ENCODE measurements around the gene INSC. TPM values are rescaled to one million over a fixed set of nuclear protein-coding genes. Genes with fewer than 3 reads are reported as not detected.

The INSC gene
- total and polyA plus RNA-seq, 2 of the 8 experiments (the other 6 are each of a cell fraction or from before 2014, with no cell fraction given) = 0.58 to 0.59 TPM

DNA sequence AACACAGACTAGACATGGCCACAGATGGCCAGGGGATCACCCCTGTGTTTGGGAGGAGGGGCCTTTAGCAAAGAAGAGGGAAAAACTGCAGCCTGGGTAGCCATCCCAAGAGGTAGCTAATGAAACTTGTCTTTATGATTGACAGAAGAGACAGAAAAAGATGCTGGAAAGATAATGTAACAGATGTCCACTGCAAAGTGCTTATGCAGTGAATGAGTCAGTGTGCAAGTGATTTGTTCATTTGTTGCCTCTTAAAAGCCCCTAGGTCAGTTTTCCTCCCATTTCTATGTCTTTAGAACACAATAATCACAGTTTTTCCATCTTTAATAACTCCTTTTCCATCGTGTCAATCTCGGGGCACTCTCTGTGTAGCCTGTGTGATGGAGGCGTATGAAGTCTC is 57.2 kb downstream of the INSC start:
- no peak overlapping the region for H3K14ac ChIP-seq (ENCODE audit: insufficient read length)
- CTCF ChIA-PET (ENCODE audit: partially characterized antibody) = interaction anchor here (1.3 to 1.8 kb wide), 2 partner anchors 23 to 71 kb away, joined by 3 read pairs; no protein-coding TSS in a partner anchor
- no peaks in the 10 kb centered on the region for H3K36me3 ChIP-seq (ENCODE audit: control insufficient read depth in 2 of 4, insufficient read depth in 4 of 4, low read length in 3 of 4)
- H3K79me1 ChIP-seq (ENCODE audit: low read depth, low read length) = no peaks in the 10 kb centered on the region
- H2BK12ac ChIP-seq (ENCODE audit: low read depth, low read length) = no peak overlapping the region
- H2AK5ac ChIP-seq (ENCODE audit: low read depth, low read length) = no peak overlapping the region
- no peak overlapping the region for H3K9ac ChIP-seq (replicated peaks in 1 of 4; ENCODE audit: extremely low read depth in 1 of 4, low read depth in 3 of 4, low read length in 3 of 4)
- no peak for DNase-seq (ENCODE audit: low read depth in 1 of 2, low spot score in 2 of 2)
- H3K56ac ChIP-seq (replicated peaks; ENCODE audit: insufficient read length, low read depth, low read length) = no peak overlapping the region
- no peaks in the 10 kb centered on the region for H4K20me1 ChIP-seq (replicated peaks in 1 of 2; ENCODE audit: control insufficient read depth in 1 of 2, insufficient read depth in 2 of 2, low read length in 2 of 2)
- H3K9me3 ChIP-seq (ENCODE audit: insufficient read depth in 2 of 2, low read depth in 1 of 2, low read length in 1 of 2) = no peaks in the 10 kb centered on the region
- H3K79me2 ChIP-seq (ENCODE audit: control insufficient read depth in 1 of 2, insufficient read depth in 2 of 2, low read length in 2 of 2) = no peaks in the 10 kb centered on the region
- H2BK120ac ChIP-seq (replicated peaks; ENCODE audit: low read depth, low read length) = no peak overlapping the region
- no peak overlapping the region for H4K5ac ChIP-seq (ENCODE audit: insufficient read length, low read depth, low read length)
- H3K18ac ChIP-seq (ENCODE audit: extremely low read depth, low read length) = no peak overlapping the region
- no peak overlapping the region for H2BK20ac ChIP-seq (ENCODE audit: low read length)
- POLR2A ChIA-PET (ENCODE audit: partially characterized antibody) = no interaction called here
- FAIRE-seq = no peak
- no peaks in the 10 kb centered on the region for H3K23me2 ChIP-seq (ENCODE audit: low read depth, low read length)
- H3K27me3 ChIP-seq (replicated peaks in 1 of 4; ENCODE audit: control insufficient read depth in 3 of 4, extremely low read depth in 1 of 4, insufficient read depth in 3 of 4, low read length in 3 of 4) = no peaks in the 10 kb centered on the region
- no peak overlapping the region for H2AFZ ChIP-seq (ENCODE audit: low read length)
- H4K8ac ChIP-seq (ENCODE audit: extremely low read depth, insufficient read depth, low read length) = no peak overlapping the region
- H2BK15ac ChIP-seq (ENCODE audit: low read length) = no peak overlapping the region
- no peak overlapping the region for H3K4ac ChIP-seq (replicated peaks; ENCODE audit: insufficient read length, low read depth, low read length)
- H3K23ac ChIP-seq (ENCODE audit: insufficient read length) = no peak overlapping the region
- no peak overlapping the region for H3K27ac ChIP-seq (ENCODE audit: low read depth, low read length)
- no peaks in the 10 kb centered on the region for H3K4me1 ChIP-seq (replicated peaks in 1 of 4; ENCODE audit: control insufficient read depth in 3 of 4, insufficient read depth in 4 of 4, low read length in 3 of 4)
- H2BK5ac ChIP-seq (ENCODE audit: low read depth, low read length) = no peak overlapping the region
- no peak overlapping the region for H4K91ac ChIP-seq (replicated peaks; ENCODE audit: insufficient read length, low read length)
- 100% methylated on average over 3 of the region's 3 CpGs; no CpG with 5 or more reads in 1 of the 2 experiments for WGBS, 2 experiments (ENCODE audit: extremely low coverage in 1 of 2, insufficient coverage in 1 of 2, insufficient read length in 1 of 2, insufficient replicate concordance in 2 of 2, low coverage in 1 of 2, low lambda C conversion rate in 2 of 2, missing lambda C conversion rate in 1 of 2)
- TF ChIP-seq TBP (IDR thresholded peaks at IDR 0.05; ENCODE audit: low read depth, low read length) (no peak), EP300 (IDR thresholded peaks at IDR 0.05; ENCODE audit: borderline replicate concordance in 1 of 2, low read depth in 2 of 2, low read length in 2 of 2) (no peak), FOSL1 (IDR thresholded peaks at IDR 0.05; ENCODE audit: insufficient read depth, low read depth, low read length) (no peak), CBX5 (IDR thresholded peaks at IDR 0.05; ENCODE audit: low read depth, low read length) (no peak), GTF2F1 (IDR thresholded peaks at IDR 0.05; ENCODE audit: borderline replicate concordance, low read depth, low read length) (no peak), KDM4A (IDR thresholded peaks at IDR 0.05; ENCODE audit: low read depth, low read length, severe bottlenecking) (no peak), KDM1A (IDR thresholded peaks at IDR 0.05; ENCODE audit: borderline replicate concordance, low read length) (no peak), HDAC6 (IDR thresholded peaks at IDR 0.05; ENCODE audit: low read depth, low read length) (no peak), SIRT6 (IDR thresholded peaks at IDR 0.05; ENCODE audit: low read length) (no peak)
- TF ChIP-seq, protein P1, sequence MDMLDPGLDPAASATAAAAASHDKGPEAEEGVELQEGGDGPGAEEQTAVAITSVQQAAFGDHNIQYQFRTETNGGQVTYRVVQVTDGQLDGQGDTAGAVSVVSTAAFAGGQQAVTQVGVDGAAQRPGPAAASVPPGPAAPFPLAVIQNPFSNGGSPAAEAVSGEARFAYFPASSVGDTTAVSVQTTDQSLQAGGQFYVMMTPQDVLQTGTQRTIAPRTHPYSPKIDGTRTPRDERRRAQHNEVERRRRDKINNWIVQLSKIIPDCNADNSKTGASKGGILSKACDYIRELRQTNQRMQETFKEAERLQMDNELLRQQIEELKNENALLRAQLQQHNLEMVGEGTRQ (IDR thresholded peaks at IDR 0.05; ENCODE audit: low read length) = no peak
- no peak overlapping the region for H3K4me2 ChIP-seq (ENCODE audit: insufficient read depth in 1 of 2, low read depth in 2 of 2, low read length in 2 of 2)
- no peak overlapping the region for H3K4me3 ChIP-seq (ENCODE audit: extremely low read depth in 1 of 4, insufficient read depth in 2 of 4, low read depth in 3 of 4, low read length in 4 of 4)
